Stomach (tissue), 4 donors: ENCODE results near the gene MITD1.

ENCODE experiments used
- CTCF ChIP-seq, 7 experiments: fragments of 450-650 bp in 4 of 7; fragments of 200-600 bp in 3 of 7; sonication (generic) in 3 of 7; IDR thresholded peaks; one replicate each; pipeline ENCODE4 v1.5.1; 2016 to 2019; ENCODE audit warnings: antibody characterized with exemption in 7 of 7, control low read depth in 2 of 7, mild to moderate bottlenecking in 1 of 7
- POLR2A ChIP-seq, 4 donors: fragments of 450-650 bp; IDR thresholded peaks; one replicate each; pipeline ENCODE4 v1.6.1; 2016; ENCODE audit warnings: antibody characterized with exemption in 4 of 4, control low read depth in 2 of 4, mild to moderate bottlenecking in 1 of 4, moderate library complexity in 1 of 4

- TF ChIP-seq CTCF (IDR thresholded peaks at IDR 0.05) (no peak), POLR2A (IDR thresholded peaks at IDR 0.05) (no peak)
Measured at GRCh38 chr2:99205491-99205890, 24.6 kb upstream of the MITD1 start.
